ENCODE measurements around the gene ENSA.
"Not testable (repeated sequence)": the region's sequence is repeated elsewhere in the genome, so short reads cannot be mapped to it uniquely, and the experiment has no call there.

ENSA gene

GRCh38 chr1:150610576-150610975 lies 18.8 kb downstream of the ENSA start:
- TF ChIP-seq POLR2A (IDR thresholded peaks at IDR 0.05; ENCODE audit: low read length) = no peak
- TF ChIP-seq GATA1 (IDR thresholded peaks at IDR 0.05; ENCODE audit: low read depth, low read length) = no peak
- no peak for DNase-seq

GRCh38 chr1:150609732-150610131 lies 19.7 kb downstream of the ENSA start:
- TF ChIP-seq GATA1 (IDR thresholded peaks at IDR 0.05; ENCODE audit: low read depth, low read length) (no peak), POLR2A (IDR thresholded peaks at IDR 0.05; ENCODE audit: low read length) (no peak)
- no peak for DNase-seq

- no peak for DNase-seq
- TF ChIP-seq POLR2A (IDR thresholded peaks at IDR 0.05; ENCODE audit: low read length) (no peak), GATA1 (IDR thresholded peaks at IDR 0.05; ENCODE audit: low read depth, low read length) (no peak)
These were observed 22.8 kb downstream of the ENSA start for GRCh38 chr1:150606463-150607142.

- DNase-seq = not testable (repeated sequence)
These were observed 24.0 kb downstream of the ENSA start for GRCh38 chr1:150605451-150605731.

- no peak for TF ChIP-seq GATA1 (IDR thresholded peaks at IDR 0.05; ENCODE audit: low read depth, low read length)
- no peak for TF ChIP-seq POLR2A (IDR thresholded peaks at IDR 0.05; ENCODE audit: low read length)
- DNase-seq = no peak
These were observed 25.2 kb downstream of the ENSA start for GRCh38 chr1:150604226-150604588.

DNA sequence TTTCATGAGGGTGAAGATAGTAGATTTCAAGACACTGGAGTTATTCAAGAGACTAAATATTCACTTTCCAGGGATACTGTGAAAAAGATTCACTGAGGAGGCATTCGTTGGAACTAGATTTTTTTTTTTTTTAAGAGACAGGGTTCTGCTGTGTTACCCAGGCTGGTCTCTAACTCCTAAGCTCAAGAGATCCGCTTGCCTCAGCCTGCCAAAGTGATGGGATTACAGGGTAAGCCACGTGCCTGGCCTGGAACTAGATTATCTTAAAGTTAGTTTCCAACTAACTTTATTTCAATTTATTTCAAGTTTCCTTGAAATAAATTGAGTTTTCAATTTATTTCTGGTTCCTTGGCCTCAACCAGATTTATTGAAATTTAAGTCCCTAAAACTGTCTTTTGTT lies 25.7 kb downstream of the ENSA start:
- TF ChIP-seq GATA1 (IDR thresholded peaks at IDR 0.05; ENCODE audit: low read depth, low read length) (no peak), POLR2A (IDR thresholded peaks at IDR 0.05; ENCODE audit: low read length) (no peak)
- no peak for DNase-seq

DNA sequence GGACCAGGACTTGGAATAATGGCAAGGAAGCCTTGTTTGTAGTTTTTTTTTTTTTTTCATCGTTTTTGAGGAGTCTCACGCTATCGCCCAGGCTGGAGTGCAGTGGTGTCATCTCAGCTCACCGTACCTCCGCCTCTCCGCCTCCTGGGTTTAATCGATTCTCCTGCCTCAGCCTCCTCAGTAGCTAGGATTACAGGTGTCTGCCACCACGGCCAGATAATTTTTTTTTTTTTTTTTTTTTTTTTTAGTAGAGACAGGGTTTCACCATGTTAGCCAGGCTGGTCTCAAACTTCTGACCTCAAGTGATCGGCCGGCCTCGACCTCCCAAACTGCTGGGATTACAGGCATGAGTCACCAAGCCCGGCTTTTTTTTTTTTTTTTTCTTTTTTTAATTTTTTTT lies 27.0 kb downstream of the ENSA start:
- not testable (repeated sequence) for DNase-seq

DNA sequence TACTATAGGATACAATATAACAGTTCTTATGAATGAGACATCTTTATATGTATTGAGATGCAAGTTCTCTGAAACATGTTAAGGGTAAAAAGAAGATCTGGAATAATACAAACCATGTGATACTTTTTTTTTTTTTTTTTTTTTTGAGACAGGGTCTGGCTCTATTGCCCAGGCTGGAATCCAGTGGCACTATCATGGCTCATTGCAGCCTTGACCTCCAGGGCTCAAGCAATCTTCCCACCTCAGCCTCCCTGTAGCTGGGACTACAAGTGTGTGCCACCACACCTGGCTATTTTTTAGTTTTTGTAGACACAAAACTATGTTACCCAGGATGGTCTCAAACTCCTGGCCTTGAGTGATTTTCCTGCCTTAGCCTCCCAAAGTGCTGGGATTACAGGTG lies 27.9 kb downstream of the ENSA start:
- DNase-seq = no peak
- no peak for TF ChIP-seq POLR2A (IDR thresholded peaks at IDR 0.05; ENCODE audit: low read length)
- TF ChIP-seq GATA1 (IDR thresholded peaks at IDR 0.05; ENCODE audit: low read depth, low read length) = no peak

DNA sequence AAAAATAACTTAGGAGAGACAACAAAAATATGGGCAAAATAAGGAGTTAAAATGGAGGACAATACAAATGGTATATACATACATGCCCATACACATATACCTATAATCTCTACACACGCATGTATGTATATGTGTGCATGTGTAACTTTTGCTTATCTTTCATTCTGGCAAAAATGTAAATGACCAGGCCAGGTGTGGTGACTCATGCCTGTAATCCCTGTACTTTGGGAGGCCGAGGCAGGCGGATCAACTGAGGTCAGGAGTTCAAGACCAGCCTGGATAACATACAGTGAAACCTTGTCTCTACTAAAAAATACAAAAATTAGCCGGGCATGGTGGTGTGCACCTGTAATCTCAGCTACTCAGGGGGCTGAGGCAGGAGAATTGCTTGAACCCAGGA lies 31.1 kb downstream of the ENSA start:
- DNase-seq = not testable (repeated sequence)

GRCh38 chr1:150596976-150597375 lies 32.4 kb downstream of the ENSA start:
- TF ChIP-seq GATA1 (IDR thresholded peaks at IDR 0.05; ENCODE audit: low read depth, low read length) (no peak), POLR2A (IDR thresholded peaks at IDR 0.05; ENCODE audit: low read length) (no peak)
- DNase-seq = no peak

DNA sequence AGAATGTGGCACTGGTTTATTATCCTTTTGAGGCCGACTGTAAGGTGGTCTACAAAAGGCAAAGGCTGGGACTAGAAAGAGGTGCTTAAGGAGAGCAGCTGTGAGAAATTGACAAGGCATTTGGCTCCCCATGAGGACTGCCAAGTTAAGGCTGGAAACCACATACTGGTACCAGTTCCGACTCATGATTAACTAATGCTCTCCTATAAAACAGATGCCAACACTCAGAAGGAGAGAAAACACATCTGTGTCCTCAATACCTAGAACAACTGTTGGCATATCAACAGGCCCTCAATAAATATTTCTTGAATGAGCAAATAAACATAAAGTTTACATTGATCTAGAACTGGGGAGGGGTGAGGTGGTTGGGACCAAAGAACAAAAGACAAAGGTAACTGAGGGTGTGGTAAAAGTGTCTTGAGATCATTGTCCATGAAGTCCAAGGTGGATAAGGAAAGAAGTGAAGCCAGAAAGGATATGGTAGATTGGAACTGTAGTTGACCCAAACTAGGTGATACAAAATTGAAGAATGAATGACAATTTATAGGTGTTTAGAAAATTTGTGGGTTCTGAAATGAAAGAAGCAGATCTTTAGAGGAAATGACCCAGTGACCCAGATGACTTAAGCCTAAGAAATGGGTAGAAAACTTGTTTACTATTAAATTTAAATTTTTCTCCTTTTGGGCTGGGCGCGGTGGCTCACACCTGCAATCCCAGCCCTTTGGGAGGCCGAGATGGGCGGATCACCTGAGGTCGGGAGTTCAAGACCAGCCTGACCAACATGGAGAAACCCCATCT lies 33.1 kb downstream of the ENSA start:
- DNase-seq = no peak
- TF ChIP-seq GATA1 (IDR thresholded peaks at IDR 0.05; ENCODE audit: low read depth, low read length) (no peak), POLR2A (IDR thresholded peaks at IDR 0.05; ENCODE audit: low read length) (no peak)

DNA sequence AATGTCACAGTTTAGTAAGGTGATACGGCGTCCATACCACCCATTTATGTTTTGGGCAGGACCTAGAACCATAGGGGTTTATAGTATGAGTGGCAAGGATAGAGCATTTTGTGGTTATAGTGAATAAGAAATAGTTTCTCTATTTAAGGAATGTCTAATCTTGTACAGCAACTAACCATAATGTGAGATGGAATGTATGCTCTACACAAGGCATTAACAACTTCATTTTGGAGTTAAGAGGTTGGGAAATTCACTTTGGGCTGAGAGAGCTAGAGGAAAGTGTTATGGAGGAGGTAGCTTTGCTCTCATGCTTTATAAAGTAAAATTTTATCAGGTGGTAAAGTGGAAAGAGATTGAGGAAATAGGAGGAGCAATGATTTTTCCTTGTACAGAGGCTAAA lies 47.0 kb downstream of the ENSA start:
- TF ChIP-seq POLR2A (IDR thresholded peaks at IDR 0.05; ENCODE audit: low read length) (no peak), GATA1 (IDR thresholded peaks at IDR 0.05; ENCODE audit: low read depth, low read length) (no peak)
- no peak for DNase-seq

DNA sequence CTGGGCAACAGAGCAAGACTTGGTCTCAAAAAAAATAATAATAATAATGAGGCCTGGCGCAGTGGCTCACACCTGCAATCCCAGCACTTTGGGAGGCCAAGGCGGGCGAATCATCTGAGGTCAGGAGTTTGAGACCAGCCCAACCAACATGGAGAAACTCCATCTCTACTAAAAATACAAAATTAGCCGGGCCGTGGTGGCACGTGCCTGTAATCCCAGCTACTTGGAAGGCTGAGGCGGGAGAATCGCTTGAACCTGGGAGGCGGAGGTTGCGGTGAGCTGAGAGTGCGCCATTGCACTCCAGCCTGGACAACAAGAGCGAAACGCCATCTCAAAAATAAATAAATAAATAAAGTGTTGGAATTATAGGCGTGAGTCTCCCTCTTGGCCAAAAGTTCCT lies 47.5 kb downstream of the ENSA start:
- DNase-seq = not testable (repeated sequence)

DNA sequence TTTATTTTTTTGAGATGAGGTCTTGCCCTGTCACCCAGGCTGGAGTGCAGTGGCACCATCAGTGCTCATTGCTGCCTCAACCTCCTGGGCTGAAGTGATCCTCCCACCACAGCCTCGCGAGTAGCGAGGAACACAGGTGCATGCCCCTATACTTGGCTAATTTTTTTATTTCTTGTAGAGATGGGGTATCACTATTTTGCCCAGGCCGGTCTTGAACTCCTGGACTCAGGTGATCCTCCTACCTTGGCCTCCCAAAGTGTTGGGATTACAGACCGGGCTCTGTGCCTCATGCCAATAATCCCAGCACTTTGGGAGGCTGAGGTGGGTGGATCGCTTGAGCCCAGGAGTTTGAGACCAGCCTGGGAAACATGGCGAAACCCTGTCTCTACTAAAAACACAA lies 48.0 kb downstream of the ENSA start:
- not testable (repeated sequence) for DNase-seq

GRCh38 chr1:150580966-150581365 lies 48.4 kb downstream of the ENSA start:
- not testable (repeated sequence) for DNase-seq

GRCh38 chr1:150579945-150580642 lies 49.3 kb downstream of the ENSA start:
- TF ChIP-seq GATA1 (IDR thresholded peaks at IDR 0.05; ENCODE audit: low read depth, low read length) (no peak), POLR2A (IDR thresholded peaks at IDR 0.05; ENCODE audit: low read length) (no peak)
- DNase-seq = no peak
